Naive B cell (primary cell): ENCODE results near the gene BLOC1S5. TPM values are rescaled to one million over a fixed set of nuclear protein-coding genes. Genes with fewer than 3 reads are reported as not detected.

Source experiments
- ATAC-seq, 2 donors: fragments of 150-1000 bp; cut with Tn5 transposase; 2 replicates each; pipeline ENCODE4 v1.10.0; 2021; ENCODE audit warnings: low read depth in 2 of 2, mild to moderate bottlenecking in 2 of 2, moderate library complexity in 2 of 2
- DNase-seq: peaks from one replicate; pipeline ENCODE4 v3.0.0; 2022
- H3K27ac Mint-ChIP-seq, 6 donors: one replicate each; pipeline ENCODE4 v1.8.0; 2020 to 2022; ENCODE audit warnings: mild to moderate bottlenecking in 6 of 6, mixed read lengths in 6 of 6, moderate library complexity in 5 of 6, inconsistent platforms in 2 of 6
- H3K27me3 Mint-ChIP-seq, 3 donors: one replicate each; pipeline ENCODE4 v1.8.0; 2021 to 2022; ENCODE audit warnings: mixed read lengths in 3 of 3, mild to moderate bottlenecking in 1 of 3
- H3K36me3 Mint-ChIP-seq, 2 donors: one replicate each; pipeline ENCODE4 v1.8.0; 2020 to 2022; ENCODE audit warnings: mixed read lengths in 2 of 2, inconsistent platforms in 1 of 2, mild to moderate bottlenecking in 1 of 2
- H3K4me1 Mint-ChIP-seq, 3 donors: one replicate each; pipeline ENCODE4 v1.8.0; 2020 to 2022; ENCODE audit warnings: mixed read lengths in 3 of 3, inconsistent platforms in 1 of 3, mild to moderate bottlenecking in 1 of 3, moderate library complexity in 1 of 3
- H3K4me3 Mint-ChIP-seq, 8 donors: one replicate each; pipeline ENCODE4 v1.8.0; 2020 to 2022; ENCODE audit warnings: mild to moderate bottlenecking in 8 of 8, mixed read lengths in 8 of 8, moderate library complexity in 8 of 8, inconsistent platforms in 2 of 8
- H3K9me3 Mint-ChIP-seq, 7 donors: one replicate each; pipeline ENCODE4 v1.8.0; 2020 to 2022; ENCODE audit warnings: mixed read lengths in 7 of 7, mild to moderate bottlenecking in 5 of 7, inconsistent platforms in 2 of 7, moderate library complexity in 1 of 7
- polyA plus RNA-seq, 6 donors: library from polyadenylated mRNA; unstranded; fragments of 300-500 nt; fragmentation: Illumina TruSeq; gene quantifications; one replicate each; pipeline ENCODE4 v1.2.3, GENCODE V29; 2021; ENCODE audit warnings: low read depth in 6 of 6

The BLOC1S5 gene
- polyA plus RNA-seq, 6 donors from 2014 or later, result 20.1 to 52.2 (median 32.1) TPM

GRCh38 chr6:8074213-8074612 lies 10.0 kb upstream of the BLOC1S5 start:
- ATAC-seq (no peak), DNase-seq (no peak)
- Mint-ChIP-seq H3K4me1 (peaks cover 0 to 11% (median 7%) of the 10 kb centered on the region in 3 donors), H3K9me3 (peaks cover 0 to 2% (median 0%) of the 10 kb centered on the region in 7 donors), H3K27ac (no peak overlapping the region), H3K36me3 (peaks cover 0 to 13% of the 10 kb centered on the region in 2 donors), H3K27me3 (no peaks in the 10 kb centered on the region), H3K4me3 (no peak overlapping the region)

- no peak for ATAC-seq
- no peak overlapping the region for H3K27ac Mint-ChIP-seq
- peaks cover 0 to 2% (median 0%) of the 10 kb centered on the region in 7 donors for H3K9me3 Mint-ChIP-seq
- no peak for DNase-seq
- peaks cover 0 to 13% of the 10 kb centered on the region in 2 donors for H3K36me3 Mint-ChIP-seq
- H3K4me1 Mint-ChIP-seq, result peaks cover 0 to 11% (median 7%) of the 10 kb centered on the region in 3 donors
- no peak overlapping the region for H3K4me3 Mint-ChIP-seq
- no peaks in the 10 kb centered on the region for H3K27me3 Mint-ChIP-seq
Measured at GRCh38 chr6:8073758-8074157, 9.6 kb upstream of the BLOC1S5 start.

- no peak overlapping the region for H3K4me3 Mint-ChIP-seq
- H3K27ac Mint-ChIP-seq, result no peak overlapping the region
- H3K4me1 Mint-ChIP-seq, result peaks cover 0 to 3% (median 1%) of the 10 kb centered on the region in 3 donors
- ATAC-seq (no peak), DNase-seq (no peak)
- no peaks in the 10 kb centered on the region for H3K9me3 Mint-ChIP-seq
- H3K36me3 Mint-ChIP-seq, result peaks cover 0 to 5% of the 10 kb centered on the region in 2 donors
- H3K27me3 Mint-ChIP-seq, result no peaks in the 10 kb centered on the region
Measured at GRCh38 chr6:8070718-8071117, 6.5 kb upstream of the BLOC1S5 start.

- Mint-ChIP-seq H3K27me3 (no peaks in the 10 kb centered on the region), H3K4me3 (peak overlapping the region in 1 of 8 donors; percentile 7), H3K27ac (no peak overlapping the region), H3K36me3 (no peaks in the 10 kb centered on the region), H3K4me1 (peaks cover 0 to 9% (median 0%) of the 10 kb centered on the region in 3 donors), H3K9me3 (no peaks in the 10 kb centered on the region)
- DNase-seq, result no peak
- ATAC-seq, result no peak
Measured at GRCh38 chr6:8069631-8070284, 5.6 kb upstream of the BLOC1S5 start.

GRCh38 chr6:8069151-8069550 lies 5.0 kb upstream of the BLOC1S5 start:
- Mint-ChIP-seq H3K36me3 (no peaks in the 10 kb centered on the region), H3K4me1 (peaks cover 0 to 14% (median 0%) of the 10 kb centered on the region in 3 donors), H3K27me3 (no peaks in the 10 kb centered on the region), H3K4me3 (peak overlapping the region in 1 of 8 donors; percentile 7), H3K27ac (no peak overlapping the region), H3K9me3 (no peaks in the 10 kb centered on the region)
- DNase-seq, result no peak
- ATAC-seq, result no peak

GRCh38 chr6:8066108-8066507 lies 1.9 kb upstream of the BLOC1S5 start:
- H3K4me1 Mint-ChIP-seq, result peaks cover 0 to 18% (median 0%) of the 10 kb centered on the region in 3 donors

GRCh38 chr6:8065519-8065911 lies 1.3 kb upstream of the BLOC1S5 start:
- no peaks in the 10 kb centered on the region for H3K36me3 Mint-ChIP-seq
- DNase-seq (no peak), ATAC-seq (no peak)
- peak overlapping the region in 4 of 6 donors; percentile 61 to 97 (median 96) for H3K27ac Mint-ChIP-seq
- H3K4me1 Mint-ChIP-seq, result peaks cover 0 to 18% (median 0%) of the 10 kb centered on the region in 3 donors
- no peaks in the 10 kb centered on the region for H3K9me3 Mint-ChIP-seq
- no peaks in the 10 kb centered on the region for H3K27me3 Mint-ChIP-seq
- peak overlapping the region in 4 of 8 donors; percentile 33 to 94 (median 94) for H3K4me3 Mint-ChIP-seq

More at GRCh38 chr6:8066108-8066507, 1.9 kb upstream of the BLOC1S5 start:
- DNase-seq (no peak), ATAC-seq (no peak)
- peak overlapping the region in 1 of 8 donors; percentile 93 for H3K4me3 Mint-ChIP-seq
- H3K27me3 Mint-ChIP-seq, result no peaks in the 10 kb centered on the region
- H3K9me3 Mint-ChIP-seq, result no peaks in the 10 kb centered on the region
- peak overlapping the region in 4 of 6 donors; percentile 1 to 94 (median 72) for H3K27ac Mint-ChIP-seq
- H3K36me3 Mint-ChIP-seq, result no peaks in the 10 kb centered on the region

- Mint-ChIP-seq H3K27ac (peak overlapping the region; percentile 89 to 98 (median 97)), H3K36me3 (peaks cover 5 to 6% of the 10 kb centered on the region in 2 donors), H3K4me1 (peaks cover 0 to 23% (median 0%) of the 10 kb centered on the region in 3 donors), H3K4me3 (peak overlapping the region; percentile 91 to 96 (median 94)), H3K27me3 (no peaks in the 10 kb centered on the region), H3K9me3 (no peaks in the 10 kb centered on the region)
- ATAC-seq, result no peak
- no peak for DNase-seq
Measured at GRCh38 chr6:8064638-8065518, 689 bp upstream of the BLOC1S5 start.

- ATAC-seq, result no peak
- H3K27me3 Mint-ChIP-seq, result no peaks in the 10 kb centered on the region
- H3K4me3 Mint-ChIP-seq, result peak overlapping the region in 1 of 8 donors; percentile 93
- H3K36me3 Mint-ChIP-seq, result peaks cover 8 to 12% of the 10 kb centered on the region in 2 donors
- no peak for DNase-seq
- peaks cover 0 to 35% (median 6%) of the 10 kb centered on the region in 3 donors for H3K4me1 Mint-ChIP-seq
- H3K9me3 Mint-ChIP-seq, result no peaks in the 10 kb centered on the region
- no peak overlapping the region for H3K27ac Mint-ChIP-seq
Measured at GRCh38 chr6:8061736-8062135, 2.5 kb downstream of the BLOC1S5 start.

- peak overlapping the region in 1 of 8 donors; percentile 42 for H3K4me3 Mint-ChIP-seq
- peak overlapping the region in 1 of 6 donors; percentile 53 for H3K27ac Mint-ChIP-seq
- DNase-seq (no peak), ATAC-seq (no peak)
- peaks cover 0 to 32% (median 6%) of the 10 kb centered on the region in 3 donors for H3K4me1 Mint-ChIP-seq
- H3K36me3 Mint-ChIP-seq, result peaks cover 8 to 12% of the 10 kb centered on the region in 2 donors
- H3K27me3 Mint-ChIP-seq, result no peaks in the 10 kb centered on the region
- no peaks in the 10 kb centered on the region for H3K9me3 Mint-ChIP-seq
Measured at GRCh38 chr6:8060346-8060745, 3.8 kb downstream of the BLOC1S5 start.

GRCh38 chr6:8059129-8059528 lies 5.1 kb downstream of the BLOC1S5 start:
- no peak overlapping the region for H3K4me3 Mint-ChIP-seq
- ATAC-seq (no peak), DNase-seq (no peak)
- peaks cover 8 to 12% of the 10 kb centered on the region in 2 donors for H3K36me3 Mint-ChIP-seq
- H3K27me3 Mint-ChIP-seq, result no peaks in the 10 kb centered on the region
- H3K27ac Mint-ChIP-seq, result no peak overlapping the region
- H3K9me3 Mint-ChIP-seq, result no peaks in the 10 kb centered on the region
- peaks cover 0 to 21% (median 6%) of the 10 kb centered on the region in 3 donors for H3K4me1 Mint-ChIP-seq

GRCh38 chr6:8057793-8058192 lies 6.4 kb downstream of the BLOC1S5 start:
- Mint-ChIP-seq H3K36me3 (peaks cover 8 to 12% of the 10 kb centered on the region in 2 donors), H3K27ac (no peak overlapping the region), H3K27me3 (no peaks in the 10 kb centered on the region), H3K4me1 (peaks cover 0 to 17% (median 6%) of the 10 kb centered on the region in 3 donors), H3K9me3 (no peaks in the 10 kb centered on the region), H3K4me3 (peak overlapping the region in 1 of 8 donors; percentile 22)
- DNase-seq (no peak), ATAC-seq (no peak)

- Mint-ChIP-seq H3K27ac (no peak overlapping the region), H3K4me1 (peaks cover 0 to 18% (median 6%) of the 10 kb centered on the region in 3 donors)
Measured at GRCh38 chr6:8057263-8057662, 6.9 kb downstream of the BLOC1S5 start.

More at GRCh38 chr6:8057263-8057662, 6.9 kb downstream of the BLOC1S5 start:
- Mint-ChIP-seq H3K36me3 (peaks cover 8 to 12% of the 10 kb centered on the region in 2 donors), H3K4me3 (no peak overlapping the region), H3K27me3 (no peaks in the 10 kb centered on the region), H3K9me3 (no peaks in the 10 kb centered on the region)
- ATAC-seq (no peak), DNase-seq (no peak)
